Epithelial cell of esophagus (primary cell): Measurements from ENCODE around the gene FBXO38.
"Not testable (repeated sequence)": the region's sequence is repeated elsewhere in the genome, so short reads cannot be mapped to it uniquely, and the experiment has no call there.

Experiments used
- DNase-seq: peaks from one replicate; pipeline ENCODE4 v3.0.0; 2010; ENCODE audit warnings: low read depth
- H3K4me3 ChIP-seq: 2 replicates; pipeline ENCODE4 v1.5.1; 2011; ENCODE audit warnings: mild to moderate bottlenecking, low read length, control low read depth
- CTCF ChIP-seq: IDR thresholded peaks from 2 replicates; pipeline ENCODE4 v1.5.1; 2011; ENCODE audit warnings: low read depth, mild to moderate bottlenecking, low read length, control low read depth, inconsistent platforms; ENCODE audit not compliant: insufficient read depth; ENCODE audit errors: missing control alignments

The FBXO38 gene

GRCh38 chr5:148466236-148466580 lies 82.5 kb downstream of the FBXO38 start:
- H3K4me3 ChIP-seq = no peak overlapping the region
- no peak for DNase-seq
- TF ChIP-seq CTCF = no peak

- DNase-seq = no peak
- no peak for TF ChIP-seq CTCF
- H3K4me3 ChIP-seq = no peak overlapping the region
These were observed 84.2 kb downstream of the FBXO38 start for GRCh38 chr5:148467958-148468357.

- DNase-seq, H3K4me3 ChIP-seq: not testable (repeated sequence)
These were observed 85.0 kb downstream of the FBXO38 start for GRCh38 chr5:148468746-148469145.

DNA sequence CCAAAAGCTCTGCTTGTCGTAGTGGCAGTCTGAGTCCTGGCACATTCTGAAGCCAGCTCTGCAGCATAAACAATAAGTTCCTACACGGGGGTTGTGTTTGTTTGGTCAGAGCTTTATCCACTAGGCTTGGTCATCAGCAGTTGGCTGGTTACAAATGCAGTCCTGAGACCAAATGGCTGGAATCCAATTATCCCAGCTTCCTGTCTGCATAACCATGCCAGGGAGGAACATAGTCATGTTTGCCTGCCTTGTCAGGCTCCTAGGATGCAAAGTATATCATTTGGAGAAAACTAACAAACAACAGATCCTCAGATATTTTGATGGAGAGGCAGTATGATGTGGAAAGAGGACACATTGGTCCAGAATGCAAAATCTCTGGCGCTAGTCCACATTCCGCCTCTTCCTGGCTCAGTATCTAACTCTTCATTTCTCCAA lies 85.8 kb downstream of the FBXO38 start:
- H3K4me3 ChIP-seq = no peak overlapping the region
- DNase-seq = peak; percentile 29
- no peak for TF ChIP-seq CTCF

GRCh38 chr5:148471379-148471778 lies 87.6 kb downstream of the FBXO38 start:
- TF ChIP-seq CTCF = no peak
- no peak overlapping the region for H3K4me3 ChIP-seq
- DNase-seq = no peak

DNA sequence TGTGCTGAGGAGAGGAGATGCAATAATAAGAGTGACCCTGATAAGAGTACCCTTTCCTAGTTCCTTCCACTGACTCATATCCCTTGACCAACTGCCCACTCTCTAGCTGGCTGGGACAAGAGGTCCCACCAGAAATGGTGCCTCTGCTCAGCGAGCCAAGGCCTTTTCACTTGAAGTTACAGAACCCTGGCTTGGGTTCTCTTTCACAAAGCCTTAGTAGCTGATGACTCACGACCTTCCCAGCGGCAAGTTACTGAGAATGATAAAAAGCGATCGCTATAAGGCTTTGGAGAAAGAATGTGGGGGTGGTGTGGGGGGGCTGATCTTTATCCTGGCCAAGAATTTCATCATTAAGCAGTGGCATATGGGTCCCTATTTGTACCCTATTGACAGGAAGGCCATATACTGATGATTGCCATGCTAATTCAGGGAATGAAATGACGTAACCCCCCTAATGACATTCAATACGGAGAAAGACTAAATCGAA lies 90.3 kb downstream of the FBXO38 start:
- TF ChIP-seq CTCF = no peak
- no peak for DNase-seq
- no peak overlapping the region for H3K4me3 ChIP-seq

DNA sequence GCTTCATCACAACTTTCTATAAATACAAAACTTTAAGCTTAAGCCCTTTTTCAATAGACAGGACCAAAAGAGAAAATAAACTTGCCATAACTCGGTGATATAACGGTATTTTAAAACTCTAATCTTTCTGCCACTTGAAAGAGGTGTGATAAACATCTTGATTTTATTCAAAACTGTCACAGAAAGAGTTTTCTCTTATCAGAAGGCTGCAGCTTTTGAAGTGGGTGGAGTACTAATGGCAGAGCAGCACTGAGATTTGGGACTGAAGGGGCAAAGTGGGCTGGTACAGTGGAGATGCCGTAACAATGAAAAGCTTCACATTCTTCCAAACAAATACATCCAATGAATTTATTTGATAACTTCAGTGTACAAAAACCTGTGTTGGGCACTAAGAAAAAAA lies 92.5 kb downstream of the FBXO38 start:
- no peak for TF ChIP-seq CTCF
- no peak for DNase-seq
- H3K4me3 ChIP-seq = no peak overlapping the region

- no peak overlapping the region for H3K4me3 ChIP-seq
- no peak for DNase-seq
- no peak for TF ChIP-seq CTCF
These were observed 93.7 kb downstream of the FBXO38 start for GRCh38 chr5:148477429-148477828.
